Ramos (cell line): ENCODE results near the gene PDXDC1.
"Not testable (repeated sequence)": the region's sequence is repeated elsewhere in the genome, so short reads cannot be mapped to it uniquely, and the experiment has no call there.

Experiments used
- in situ Hi-C: fragments of 300-500 bp; cut with MboI; formaldehyde crosslinking; loops from one replicate; pipeline ENCODE4 v1.14.3; 2022; ENCODE audit warnings: low sequenced_read_pairs; ENCODE audit not compliant: unreplicated experiment

Gene PDXDC1

DNA sequence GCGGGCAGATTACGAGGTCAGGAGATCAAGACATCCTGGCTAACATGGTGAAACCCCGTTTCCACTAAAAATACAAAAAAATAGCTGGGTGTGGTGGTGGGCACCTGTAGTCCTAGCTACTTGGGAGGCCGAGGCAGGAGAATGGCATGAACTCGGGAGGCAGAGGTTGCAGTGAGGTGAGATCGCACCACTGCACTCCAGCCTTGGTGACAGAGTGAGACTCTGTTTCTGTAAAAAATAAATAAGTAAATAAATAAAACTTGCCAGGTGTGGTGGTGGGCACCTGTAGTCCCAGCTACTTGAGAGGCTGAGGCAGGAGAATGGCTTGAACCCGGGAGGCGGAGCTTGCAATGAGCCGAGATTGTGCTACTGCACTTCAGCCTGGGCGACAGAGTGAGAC is 38.1 kb downstream of the PDXDC1 start:
- in situ Hi-C loops, result not testable (repeated sequence)

DNA sequence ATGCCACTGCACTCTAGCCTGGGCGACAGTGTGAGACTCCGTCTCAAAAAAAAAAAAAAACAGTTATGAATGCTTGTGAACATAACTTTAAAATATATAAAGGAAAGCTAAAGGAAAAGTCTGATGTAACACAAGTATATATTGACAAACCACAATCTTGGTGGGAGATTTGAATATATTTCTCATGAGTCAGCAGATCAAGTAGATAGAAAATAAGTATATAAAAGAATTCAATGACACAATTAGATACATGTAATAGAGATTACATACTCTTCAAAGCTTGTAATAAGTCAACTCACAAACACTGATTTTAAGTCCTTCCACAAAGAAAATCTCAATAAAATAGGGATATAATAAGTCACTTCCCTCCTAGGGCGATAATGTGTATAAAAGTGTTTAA is 40.8 kb downstream of the PDXDC1 start:
- in situ Hi-C loops, result not testable (repeated sequence)

DNA sequence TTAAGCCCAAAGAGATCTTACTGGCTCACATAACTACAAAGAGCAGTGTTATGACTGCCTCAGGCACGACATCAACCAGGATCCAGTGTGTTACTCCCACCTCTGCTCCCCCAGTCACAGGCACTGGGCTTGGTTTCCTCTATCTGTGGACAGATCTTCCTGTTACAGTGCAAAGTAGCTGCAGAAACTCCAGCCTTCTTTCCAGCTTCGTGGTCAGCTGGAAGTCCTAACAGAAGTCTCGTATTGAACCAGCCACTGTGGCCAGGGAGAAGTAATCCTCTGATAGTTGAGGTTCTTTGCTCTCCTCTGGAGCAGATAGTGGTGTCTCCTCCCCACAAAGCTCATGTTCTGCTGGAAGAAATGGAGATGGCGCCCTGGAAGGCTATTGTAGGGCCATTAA is 41.5 kb downstream of the PDXDC1 start:
- in situ Hi-C loops, result not testable (repeated sequence)

DNA sequence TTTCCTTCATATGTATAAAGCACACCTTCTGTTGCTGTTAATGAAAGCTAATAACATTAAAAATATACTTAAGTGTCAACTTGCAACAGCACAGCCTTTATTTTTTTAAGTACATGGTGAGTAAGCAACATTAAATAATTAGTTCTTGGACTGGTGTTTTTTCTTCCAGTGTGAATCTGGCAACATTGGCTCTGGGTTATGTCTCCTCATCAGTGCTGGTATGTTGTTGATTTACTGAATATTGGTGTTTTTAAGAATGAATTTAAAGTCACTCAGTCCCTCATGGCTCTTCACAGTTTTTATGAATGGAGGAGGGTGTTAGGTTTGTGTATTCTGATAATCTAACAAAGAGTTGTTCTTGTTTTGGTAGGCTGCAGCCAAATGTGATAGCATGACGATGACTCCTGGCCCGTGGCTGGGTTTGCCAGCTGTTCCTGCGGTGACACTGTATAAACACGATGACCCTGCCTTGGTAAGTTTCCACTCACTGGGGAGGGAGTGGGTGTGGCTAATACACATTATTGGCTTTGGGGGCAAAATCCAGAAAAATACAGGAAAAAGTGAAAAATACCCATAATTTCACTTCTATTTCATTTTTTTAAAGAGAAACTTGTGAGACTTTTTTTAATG is 42.2 kb downstream of the PDXDC1 start:
- in situ Hi-C loops, result not testable (repeated sequence)

DNA sequence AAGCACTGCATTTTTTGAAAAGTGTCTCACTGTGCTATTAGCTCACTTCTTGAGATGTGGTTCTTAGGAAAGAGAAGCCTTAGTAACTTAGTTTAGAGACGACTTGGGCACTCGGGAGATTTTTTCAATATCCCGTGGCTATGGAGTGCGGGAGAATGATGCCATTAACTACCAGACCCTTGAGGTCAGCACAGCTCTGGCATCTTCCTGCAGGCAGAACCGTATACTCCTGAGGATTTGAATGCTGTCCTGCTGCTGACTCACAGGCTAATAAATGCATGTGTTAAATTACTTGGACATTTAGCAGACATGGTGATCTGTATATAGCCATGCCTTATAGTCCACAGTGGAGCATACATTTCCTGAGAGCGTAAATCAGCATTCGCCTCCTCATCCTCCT is 46.6 kb downstream of the PDXDC1 start:
- in situ Hi-C loops, result not testable (repeated sequence)

DNA sequence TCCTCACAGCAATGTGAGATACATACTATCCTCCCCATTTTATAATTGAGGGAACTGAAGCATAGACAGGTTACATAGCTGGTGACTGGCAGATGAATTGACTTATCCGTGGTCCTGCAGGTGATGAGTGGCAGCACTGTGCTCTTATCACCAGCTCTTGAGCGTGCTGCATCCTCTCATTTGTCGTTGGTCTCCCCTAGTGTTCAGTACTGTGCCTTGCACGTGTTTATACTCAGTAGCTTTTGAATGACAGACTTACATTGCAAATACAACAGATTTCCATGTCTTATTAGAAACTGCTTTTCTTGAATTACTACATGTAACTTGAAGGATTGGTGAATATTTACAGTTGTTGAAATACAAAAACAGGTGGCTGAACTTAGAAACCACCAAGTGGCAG is 47.4 kb downstream of the PDXDC1 start:
- in situ Hi-C loops, result not testable (repeated sequence)

DNA sequence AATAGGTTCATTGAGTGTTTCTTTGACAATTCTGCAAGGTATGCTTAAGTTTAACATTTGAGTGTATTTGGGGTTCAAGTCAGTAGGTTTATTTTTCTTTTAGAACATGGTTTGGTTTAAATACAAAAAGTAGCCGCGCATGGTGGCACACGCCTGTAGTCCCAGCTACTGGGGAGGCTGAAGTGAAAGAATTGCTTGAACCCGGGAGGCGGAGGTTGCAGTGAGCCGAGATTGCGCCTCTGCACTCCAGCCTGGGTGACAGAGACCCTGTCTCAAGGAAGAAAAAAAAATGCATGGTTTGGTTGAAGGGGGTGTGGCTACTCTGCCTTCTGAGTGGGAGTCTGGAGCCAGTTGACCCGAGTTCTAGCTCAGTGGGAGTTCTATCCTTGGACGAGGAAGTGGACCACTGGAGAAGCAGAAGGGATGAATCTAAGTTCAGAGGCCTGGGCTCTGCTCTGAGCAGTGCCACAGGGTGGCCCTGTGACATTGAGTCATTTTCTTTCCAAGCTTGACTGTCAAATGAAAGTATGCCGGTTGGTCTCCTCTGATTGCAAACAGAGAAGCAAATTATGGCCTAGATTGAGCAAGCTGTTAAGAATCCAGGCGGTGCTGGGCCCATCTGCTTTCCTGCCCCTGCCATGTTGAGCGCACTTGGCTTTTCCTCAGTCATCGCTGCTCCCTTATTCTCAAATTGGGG is 48.7 kb downstream of the PDXDC1 start:
- in situ Hi-C loops, result not testable (repeated sequence)

DNA sequence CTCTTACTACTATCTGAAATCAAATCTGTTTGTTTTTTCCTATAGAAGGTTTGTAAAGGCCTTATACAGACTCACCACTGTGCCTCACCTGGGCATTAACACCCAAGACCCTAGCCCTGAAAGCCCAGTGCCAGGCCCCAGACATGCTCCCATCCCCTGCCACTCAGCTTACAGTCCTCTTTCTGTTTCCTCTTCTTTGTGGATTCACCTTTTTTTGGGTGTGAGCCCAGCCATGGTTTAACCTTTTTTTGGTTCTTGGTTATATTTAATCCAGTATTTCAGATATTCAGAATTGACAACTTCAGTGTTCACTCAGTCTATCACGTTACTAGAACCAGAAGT is 50.0 kb downstream of the PDXDC1 start:
- in situ Hi-C loops, result not testable (repeated sequence)

DNA sequence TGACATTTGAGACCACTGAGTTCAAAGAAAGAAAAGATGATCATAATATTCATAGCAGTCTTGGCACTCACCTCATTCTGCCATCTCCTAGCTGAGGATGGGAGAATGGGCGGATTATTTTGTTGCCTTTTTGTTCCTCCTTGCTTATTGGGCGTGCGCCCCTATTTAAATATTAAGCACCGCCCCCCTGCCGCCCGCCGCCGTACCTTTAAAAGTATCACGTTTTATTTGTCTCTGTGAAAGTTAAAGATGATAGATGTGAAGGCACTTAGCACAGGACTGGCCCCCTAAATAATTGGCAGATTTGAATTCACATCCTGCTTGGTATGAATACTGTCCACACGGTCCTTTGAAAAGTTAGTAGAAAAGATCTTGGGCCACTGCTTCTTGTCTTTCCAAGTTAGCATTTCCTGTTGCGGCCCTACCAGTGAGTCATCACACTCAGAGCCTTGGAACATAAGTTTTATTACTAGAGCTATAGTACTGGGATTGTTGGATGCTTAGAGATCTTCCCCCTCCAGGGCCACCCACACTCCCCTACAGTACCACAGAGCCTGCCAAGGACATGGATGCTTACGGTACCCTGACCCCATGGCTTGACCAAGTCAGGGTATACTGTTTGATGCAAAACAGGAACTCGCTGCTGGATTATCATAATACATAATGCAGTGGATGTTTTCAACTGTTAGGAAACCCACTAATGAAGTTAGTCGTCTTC is 50.6 kb downstream of the PDXDC1 start:
- in situ Hi-C loops, result not testable (repeated sequence)

DNA sequence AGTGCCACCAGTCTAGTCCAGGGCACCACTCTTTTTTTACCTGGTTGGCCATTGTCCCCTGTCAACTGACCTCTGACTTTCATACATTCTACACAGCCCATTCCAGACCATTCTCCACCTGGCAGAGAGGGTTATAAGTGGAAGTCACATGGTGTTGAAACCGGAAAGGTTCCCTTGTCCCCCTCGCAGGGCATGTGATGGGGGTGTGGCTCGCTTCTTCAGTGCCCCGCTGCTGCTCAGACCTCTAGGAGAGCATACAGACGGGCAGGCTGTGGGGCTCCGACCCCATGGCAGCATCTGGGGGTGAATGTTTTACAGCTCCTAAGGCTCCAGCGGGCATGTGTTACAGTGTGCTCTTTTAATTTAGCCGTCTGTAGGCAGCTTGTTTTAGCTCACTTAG is 52.2 kb downstream of the PDXDC1 start:
- in situ Hi-C loops, result not testable (repeated sequence)

DNA sequence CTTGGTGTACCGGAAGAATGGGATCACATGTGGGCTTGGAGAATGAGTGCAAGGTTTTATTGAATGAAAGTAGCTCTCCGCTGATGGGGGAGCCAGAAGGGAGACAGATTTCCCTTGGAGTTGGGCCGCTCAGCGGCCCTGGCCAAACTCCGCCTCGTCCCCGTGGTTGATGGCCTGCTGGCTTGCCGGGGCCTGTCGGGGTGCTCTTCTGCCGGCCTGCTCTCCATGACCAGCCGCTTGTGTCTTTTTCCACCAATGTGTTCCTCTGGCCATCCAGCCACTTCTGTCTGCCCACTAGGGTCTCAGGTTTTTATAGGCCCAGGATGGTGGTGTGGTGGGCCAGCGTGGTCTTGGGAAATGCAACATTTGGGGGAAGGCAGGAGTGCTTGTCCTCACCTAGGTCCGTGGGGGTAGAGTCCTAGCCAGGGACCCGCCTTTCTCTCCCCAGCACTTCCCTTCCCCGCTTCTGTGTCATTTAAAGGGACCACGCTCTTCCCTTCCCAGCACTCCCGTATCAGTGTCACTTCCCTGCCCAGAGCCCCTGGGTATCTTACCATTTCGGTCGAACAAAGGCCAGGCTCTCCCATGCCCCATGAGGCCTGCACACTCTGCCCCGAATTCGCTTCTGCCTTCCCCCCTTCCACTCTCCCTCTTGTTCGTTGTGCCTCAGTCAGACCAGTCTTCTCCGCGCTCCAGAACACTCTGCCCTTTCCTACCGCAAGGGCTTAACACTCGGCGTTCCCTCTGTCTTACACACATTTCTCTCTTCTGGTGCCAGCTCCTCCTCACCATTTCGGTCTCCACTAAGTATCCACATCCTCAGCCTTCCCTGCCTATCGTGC is 52.9 kb downstream of the PDXDC1 start:
- in situ Hi-C loops, result not testable (repeated sequence)

DNA sequence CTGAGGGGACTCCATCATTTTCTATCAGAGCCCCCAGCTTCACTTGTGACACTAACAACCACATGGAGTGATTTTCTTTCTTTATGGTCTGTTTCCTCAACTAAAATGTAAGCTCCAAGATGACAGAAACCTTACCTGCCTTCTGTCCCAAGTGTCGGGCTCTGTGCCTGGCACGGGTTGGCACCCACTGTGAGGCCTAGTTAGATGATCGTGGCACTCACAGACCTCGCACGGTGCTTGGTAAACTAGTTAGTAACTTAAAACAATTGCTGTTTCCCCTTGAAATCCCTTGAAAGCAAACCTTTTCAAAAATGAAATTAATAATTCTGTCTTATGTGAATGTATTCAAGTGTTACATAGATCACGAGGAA is 53.5 kb downstream of the PDXDC1 start:
- in situ Hi-C loops, result not testable (repeated sequence)

DNA sequence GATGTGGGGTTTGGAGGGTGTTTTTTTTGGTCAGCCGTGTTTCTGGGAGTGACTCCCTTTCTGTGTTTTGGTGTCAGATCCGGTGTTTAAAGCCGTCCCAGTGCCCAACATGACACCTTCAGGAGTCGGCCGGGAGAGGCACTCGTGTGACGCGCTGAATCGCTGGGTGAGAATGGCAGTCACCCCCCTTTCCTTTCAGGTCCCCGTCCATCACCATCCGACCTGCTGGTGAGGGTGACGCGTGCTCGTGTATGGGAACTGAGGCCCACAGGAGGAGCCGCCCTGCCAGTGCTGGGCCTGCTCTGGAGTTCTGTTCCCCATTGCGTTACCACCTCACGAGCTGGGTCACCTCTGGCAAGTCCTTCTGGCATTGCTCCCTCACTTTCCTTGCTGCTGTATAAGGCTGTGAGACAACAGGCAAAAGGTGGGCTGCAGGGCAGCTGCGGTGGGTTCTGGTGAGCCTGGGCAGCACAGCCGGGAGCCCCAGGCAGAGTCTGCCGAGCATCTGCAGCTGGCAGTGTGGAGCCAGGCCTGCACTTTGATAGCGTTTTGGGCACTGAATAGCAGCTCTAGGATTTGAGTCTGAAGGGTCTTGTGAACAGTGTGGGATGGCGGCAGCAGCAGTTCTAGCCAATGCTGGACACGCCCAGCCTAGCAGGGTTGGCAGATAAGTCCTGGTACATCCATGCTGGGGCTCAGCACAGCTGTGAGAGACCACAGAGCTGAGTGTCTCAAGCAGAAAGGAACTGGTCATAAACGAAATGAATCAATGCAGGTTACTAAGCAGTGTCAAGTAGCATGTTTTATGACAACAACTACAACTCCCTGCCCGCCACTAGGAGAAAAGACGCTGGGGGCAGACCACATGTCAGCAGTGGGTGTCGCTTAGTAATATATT is 54.2 kb downstream of the PDXDC1 start:
- in situ Hi-C loops, result not testable (repeated sequence)

DNA sequence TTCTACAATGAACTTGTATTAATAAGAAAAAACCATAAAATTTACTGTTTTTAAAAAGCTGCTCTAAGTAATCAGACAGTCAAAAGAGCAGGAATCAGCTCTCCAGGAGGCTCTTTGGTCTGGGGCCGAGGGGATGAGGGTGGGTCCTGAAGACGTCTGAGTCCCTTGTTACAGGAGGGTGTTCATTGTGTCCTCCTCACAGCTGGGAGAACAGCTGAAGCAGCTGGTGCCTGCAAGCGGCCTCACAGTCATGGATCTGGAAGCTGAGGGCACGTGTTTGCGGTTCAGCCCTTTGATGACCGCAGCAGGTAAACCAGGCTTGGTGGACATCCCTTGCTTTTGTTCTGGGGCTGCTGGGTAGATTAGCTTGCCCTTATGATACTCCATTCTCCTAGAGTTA is 54.9 kb downstream of the PDXDC1 start:
- in situ Hi-C loops, result not testable (repeated sequence)

DNA sequence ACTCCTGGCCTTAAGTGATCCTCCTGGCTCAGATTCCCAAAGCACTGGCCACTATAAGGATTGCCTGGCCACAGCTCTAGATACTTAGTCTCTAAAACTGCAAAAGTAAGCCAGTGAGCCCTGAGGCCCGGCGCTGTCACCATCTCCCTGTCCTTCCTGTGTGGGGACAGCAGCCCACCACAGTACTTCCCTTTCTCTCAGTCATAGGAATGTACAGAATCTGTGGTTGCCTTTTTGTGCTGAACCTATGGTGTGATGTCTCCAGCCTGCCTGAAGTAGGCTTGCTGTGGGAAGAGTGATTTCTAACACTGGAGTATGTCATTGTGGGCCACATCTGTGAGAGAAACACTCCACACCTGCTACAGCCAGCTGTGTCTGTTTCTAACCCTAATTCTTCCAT is 56.4 kb downstream of the PDXDC1 start:
- in situ Hi-C loops, result no loop called here

DNA sequence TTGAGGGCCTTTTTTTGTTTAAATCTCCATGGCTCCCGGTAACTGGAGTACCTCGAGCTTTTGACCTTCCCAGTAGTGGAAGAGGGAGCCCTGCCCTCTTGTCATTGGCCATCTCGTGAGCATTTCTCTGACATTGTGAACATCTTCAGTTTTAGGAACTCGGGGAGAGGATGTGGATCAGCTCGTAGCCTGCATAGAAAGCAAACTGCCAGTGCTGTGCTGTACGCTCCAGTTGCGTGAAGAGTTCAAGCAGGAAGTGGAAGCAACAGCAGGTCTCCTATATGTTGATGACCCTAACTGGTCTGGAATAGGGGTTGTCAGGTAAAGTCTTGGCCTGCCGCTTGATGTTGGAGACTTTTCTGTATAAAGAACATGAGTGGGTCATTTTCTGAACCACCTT is 56.8 kb downstream of the PDXDC1 start:
- in situ Hi-C loops, result no loop called here

DNA sequence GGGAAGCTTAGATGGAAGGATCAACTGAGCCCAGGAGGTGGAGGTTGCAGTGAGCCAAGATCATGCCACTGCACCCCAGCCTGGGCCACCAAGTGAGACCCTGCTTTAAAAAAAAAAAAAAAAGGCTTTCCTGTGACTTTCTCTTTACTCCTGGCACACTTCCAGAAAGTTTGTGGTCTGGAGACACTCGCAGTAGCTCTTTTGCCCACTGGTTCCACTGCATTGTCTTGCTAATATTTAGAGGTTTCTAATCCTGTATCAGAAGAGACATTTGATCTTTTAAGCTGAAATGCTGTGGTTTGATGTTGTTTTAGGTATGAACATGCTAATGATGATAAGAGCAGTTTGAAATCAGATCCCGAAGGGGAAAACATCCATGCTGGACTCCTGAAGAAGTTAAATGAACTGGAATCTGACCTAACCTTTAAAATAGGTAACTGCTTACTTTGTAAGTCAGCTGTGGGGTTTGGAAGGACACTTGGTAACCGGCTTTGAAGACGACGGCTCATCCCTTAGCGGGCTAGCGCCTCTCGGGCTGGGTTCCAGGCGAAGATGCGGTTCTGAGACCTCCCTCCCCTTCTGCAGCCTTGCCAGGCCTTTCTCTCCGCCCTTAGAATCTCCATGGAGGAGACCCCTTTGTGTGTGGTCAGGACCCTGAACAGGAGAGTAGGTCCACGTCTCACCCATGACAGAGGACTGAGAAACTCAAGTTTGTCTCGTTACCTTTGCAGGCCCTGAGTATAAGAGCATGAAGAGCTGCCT is 57.9 kb downstream of the PDXDC1 start:
- in situ Hi-C loops, result no loop called here

DNA sequence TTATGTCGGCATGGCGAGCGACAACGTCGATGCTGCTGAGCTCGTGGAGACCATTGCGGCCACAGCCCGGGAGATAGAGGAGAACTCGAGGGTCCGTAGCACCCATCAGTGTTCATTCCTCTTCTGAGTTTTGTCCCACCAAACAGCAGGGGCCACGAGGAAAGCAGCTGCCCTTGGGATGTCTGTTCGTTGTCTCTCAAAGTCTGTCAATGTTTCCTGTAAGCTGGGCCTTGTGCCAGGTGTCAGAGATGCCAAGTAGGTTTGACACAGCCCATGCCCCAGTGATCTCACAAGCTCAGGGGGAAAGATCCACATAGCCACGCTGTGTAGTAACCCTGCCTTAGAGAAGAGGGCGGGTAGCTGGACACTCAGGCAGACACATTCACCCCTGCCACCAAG is 58.5 kb downstream of the PDXDC1 start:
- in situ Hi-C loops, result no loop called here
